SK-N-MC (cell line): ENCODE results near the gene ELFN2.

ENCODE experiments used
- DNase-seq: peaks from one replicate; pipeline ENCODE4 v3.0.0-alpha.2; 2011; ENCODE audit warnings: low read depth, low spot score
- H3K27ac ChIP-seq: fragments of 200-600 bp; sonication (generic); 2 replicates; pipeline ENCODE4 v1.5.1; 2016; ENCODE audit warnings: mixed run types
- H3K36me3 ChIP-seq: fragments of 200-600 bp; sonication (generic); 2 replicates; pipeline ENCODE4 v1.6.1; 2017; ENCODE audit warnings: antibody characterized with exemption, low read length, mixed read lengths; ENCODE audit not compliant: insufficient read depth
- H3K4me3 ChIP-seq: fragments of 200-600 bp; sonication (generic); 2 replicates; pipeline ENCODE4 v1.5.1; 2016
- H3K9ac ChIP-seq: fragments of 200-600 bp; sonication (generic); 2 replicates; pipeline ENCODE4 v1.8.0; 2017; ENCODE audit warnings: mixed run types, mixed read lengths; ENCODE audit not compliant: insufficient read length
- H3K9me3 ChIP-seq: fragments of 200-600 bp; sonication (generic); 2 replicates; pipeline ENCODE4 v1.6.1; 2017; ENCODE audit warnings: low read depth, mild to moderate bottlenecking, antibody characterized with exemption, low read length, moderate library complexity, mixed read lengths
- EZH2 ChIP-seq: fragments of 200-600 bp; sonication (generic); IDR thresholded peaks from one replicate; pipeline ENCODE4 v1.6.1; 2017; ENCODE audit warnings: antibody characterized with exemption
- FOXP2 ChIP-seq: optimal IDR thresholded peaks from 2 replicates; pipeline ENCODE3; 2011; ENCODE audit warnings: mild to moderate bottlenecking, moderate library complexity; ENCODE audit not compliant: insufficient read depth; ENCODE audit errors: extremely low read length, control extremely low read depth
- POLR2AphosphoS5 ChIP-seq: IDR thresholded peaks from 2 replicates; pipeline ENCODE4 v1.6.1; 2012; ENCODE audit warnings: mild to moderate bottlenecking, low read depth, low read length, borderline replicate concordance

Gene ELFN2

GRCh38 chr22:37358386-37358785 lies 68.9 kb downstream of the ELFN2 start:
- TF ChIP-seq FOXP2 (no peak), POLR2AphosphoS5 (no peak), EZH2 (no peak)
- H3K9ac ChIP-seq: no peak overlapping the region
- H3K36me3 ChIP-seq: no peaks in the 10 kb centered on the region
- H3K27ac ChIP-seq: no peak overlapping the region
- H3K9me3 ChIP-seq: no peaks in the 10 kb centered on the region
- DNase-seq: no peak
- no peak overlapping the region for H3K4me3 ChIP-seq

- TF ChIP-seq EZH2 (no peak), POLR2AphosphoS5 (no peak), FOXP2 (no peak)
- DNase-seq: no peak
- Histone ChIP-seq H3K27ac (no peak overlapping the region), H3K9me3 (no peaks in the 10 kb centered on the region), H3K9ac (no peak overlapping the region), H3K36me3 (no peaks in the 10 kb centered on the region), H3K4me3 (no peak overlapping the region)
Measured at GRCh38 chr22:37357446-37358075, 69.7 kb downstream of the ELFN2 start.

GRCh38 chr22:37356922-37357321 lies 70.4 kb downstream of the ELFN2 start:
- TF ChIP-seq POLR2AphosphoS5 (no peak), FOXP2 (no peak), EZH2 (no peak)
- H3K27ac ChIP-seq: no peak overlapping the region
- H3K9ac ChIP-seq: no peak overlapping the region
- H3K9me3 ChIP-seq: no peaks in the 10 kb centered on the region
- no peak for DNase-seq
- no peaks in the 10 kb centered on the region for H3K36me3 ChIP-seq
- no peak overlapping the region for H3K4me3 ChIP-seq

GRCh38 chr22:37355174-37355573 lies 72.1 kb downstream of the ELFN2 start:
- H3K9me3 ChIP-seq: no peaks in the 10 kb centered on the region
- no peak overlapping the region for H3K4me3 ChIP-seq
- no peaks in the 10 kb centered on the region for H3K36me3 ChIP-seq
- TF ChIP-seq POLR2AphosphoS5: no peak
- no peak for TF ChIP-seq FOXP2
- TF ChIP-seq EZH2: no peak
- no peak for DNase-seq
- no peak overlapping the region for H3K27ac ChIP-seq
- H3K9ac ChIP-seq: no peak overlapping the region

- Histone ChIP-seq H3K9me3 (no peaks in the 10 kb centered on the region), H3K4me3 (no peak overlapping the region), H3K9ac (no peak overlapping the region), H3K36me3 (no peaks in the 10 kb centered on the region), H3K27ac (no peak overlapping the region)
- no peak for TF ChIP-seq FOXP2
- TF ChIP-seq EZH2: no peak
- TF ChIP-seq POLR2AphosphoS5: no peak
- no peak for DNase-seq
Measured at GRCh38 chr22:37354670-37355069, 72.6 kb downstream of the ELFN2 start.

GRCh38 chr22:37354261-37354660 lies 73.0 kb downstream of the ELFN2 start:
- no peak for DNase-seq
- no peak overlapping the region for H3K9ac ChIP-seq
- no peaks in the 10 kb centered on the region for H3K9me3 ChIP-seq
- no peaks in the 10 kb centered on the region for H3K36me3 ChIP-seq
- no peak overlapping the region for H3K4me3 ChIP-seq
- no peak for TF ChIP-seq POLR2AphosphoS5
- TF ChIP-seq FOXP2: no peak
- no peak for TF ChIP-seq EZH2
- no peak overlapping the region for H3K27ac ChIP-seq

- DNase-seq: no peak
- no peaks in the 10 kb centered on the region for H3K9me3 ChIP-seq
- no peak overlapping the region for H3K4me3 ChIP-seq
- TF ChIP-seq FOXP2 (no peak), EZH2 (no peak)
- H3K9ac ChIP-seq: no peak overlapping the region
- H3K27ac ChIP-seq: no peak overlapping the region
- H3K36me3 ChIP-seq: no peaks in the 10 kb centered on the region
Measured at GRCh38 chr22:37353839-37354238, 73.4 kb downstream of the ELFN2 start.

- no peak overlapping the region for H3K4me3 ChIP-seq
- H3K27ac ChIP-seq: no peak overlapping the region
- DNase-seq: no peak
- no peaks in the 10 kb centered on the region for H3K9me3 ChIP-seq
- no peaks in the 10 kb centered on the region for H3K36me3 ChIP-seq
- H3K9ac ChIP-seq: no peak overlapping the region
- TF ChIP-seq EZH2 (no peak), POLR2AphosphoS5 (no peak), FOXP2 (no peak)
Measured at GRCh38 chr22:37352481-37352880, 74.8 kb downstream of the ELFN2 start.

GRCh38 chr22:37351232-37351631 lies 76.0 kb downstream of the ELFN2 start:
- Histone ChIP-seq H3K36me3 (no peaks in the 10 kb centered on the region), H3K9me3 (no peaks in the 10 kb centered on the region), H3K4me3 (no peak overlapping the region), H3K27ac (no peak overlapping the region), H3K9ac (no peak overlapping the region)
- TF ChIP-seq FOXP2 (no peak), POLR2AphosphoS5 (no peak), EZH2 (no peak)
- no peak for DNase-seq
